A673 (cell line): ENCODE data around the gene FAM13A.

Experiments used
- CTCF ChIP-seq: fragments of 300-800, 200-600 bp; sonication (generic); conservative IDR thresholded peaks from 2 replicates; pipeline ENCODE4 v1.5.1; 2017; ENCODE audit warnings: low read depth, mild to moderate bottlenecking, antibody characterized with exemption, low read length, moderate library complexity, mixed read lengths
- EZH2 ChIP-seq: fragments of 200-600 bp; sonication (generic); IDR thresholded peaks from 2 replicates; pipeline ENCODE4 v1.6.1; 2017; ENCODE audit warnings: borderline replicate concordance, low read depth, mild to moderate bottlenecking, mixed read lengths, antibody characterized with exemption, low read length; ENCODE audit not compliant: poor library complexity, severe bottlenecking

GRCh38 chr4:88794087-88794690 is 262.8 kb downstream of the FAM13A start:
- TF ChIP-seq CTCF: no peak
- TF ChIP-seq EZH2: no peak
